ENCODE results near the gene FNBP1. TPM values are rescaled to one million over a fixed set of nuclear protein-coding genes. Genes with fewer than 3 reads are reported as not detected.
"Not testable (repeated sequence)": the region's sequence is repeated elsewhere in the genome, so short reads cannot be mapped to it uniquely, and the experiment has no call there.

FNBP1 gene
- total RNA-seq, 1 donor from 2014 or later = 34.9 TPM

GRCh38 chr9:129894120-129894823, 148.7 kb downstream of the FNBP1 start:
- Histone ChIP-seq H3K79me2 (ENCODE audit: low read depth) (no peaks in the 10 kb centered on the region), H3K4me1 (peaks cover 17% of the 10 kb centered on the region), H3K4me3 (no peak overlapping the region), H3K9me3 (ENCODE audit: low read depth) (no peaks in the 10 kb centered on the region), H3K27me3 (no peaks in the 10 kb centered on the region), H3F3A (ENCODE audit: low read depth) (peaks cover 15% of the 10 kb centered on the region), H3K36me3 (no peaks in the 10 kb centered on the region), H3K4me2 (no peak overlapping the region), H3K9ac (no peak overlapping the region), H3K27ac (no peak overlapping the region), H2AFZ (replicated peaks) (no peak overlapping the region), H4K20me1 (ENCODE audit: low read depth) (no peaks in the 10 kb centered on the region)
- Mint-ChIP-seq H3K4me1 (peaks cover 26% of the 10 kb centered on the region), H3K36me3 (peaks cover 32% of the 10 kb centered on the region), H3K4me3 (no peak overlapping the region), H3K9me3 (no peaks in the 10 kb centered on the region), H3K27me3 (ENCODE audit: insufficient read depth, low read depth) (peaks cover 13% of the 10 kb centered on the region), H3K27ac (no peak overlapping the region)
- no peak for DNase-seq (ENCODE audit: low spot score)
- no peak for TF ChIP-seq EZH2phosphoT487 (IDR thresholded peaks at IDR 0.05)
- no peak for TF ChIP-seq CTCF (IDR thresholded peaks at IDR 0.05)
- no peak for TF ChIP-seq EZH2 (IDR thresholded peaks at IDR 0.05)

- no peak overlapping the region for H3K27ac ChIP-seq
- peaks cover 19% of the 10 kb centered on the region for H3F3A ChIP-seq (ENCODE audit: low read depth)
- H3K36me3 Mint-ChIP-seq = peaks cover 28% of the 10 kb centered on the region
- DNase-seq (ENCODE audit: low spot score) = no peak
- no peak for TF ChIP-seq EZH2 (IDR thresholded peaks at IDR 0.05)
- TF ChIP-seq CTCF (IDR thresholded peaks at IDR 0.05) = no peak
- TF ChIP-seq EZH2phosphoT487 (IDR thresholded peaks at IDR 0.05) = no peak
- no peak overlapping the region for H2AFZ ChIP-seq (replicated peaks)
- H3K4me3 Mint-ChIP-seq = no peak overlapping the region
- H4K20me1 ChIP-seq (ENCODE audit: low read depth) = no peaks in the 10 kb centered on the region
- H3K36me3 ChIP-seq = no peaks in the 10 kb centered on the region
- peaks cover 17% of the 10 kb centered on the region for H3K4me1 ChIP-seq
- no peak overlapping the region for H3K9ac ChIP-seq
- no peak overlapping the region for H3K4me2 ChIP-seq
- no peaks in the 10 kb centered on the region for H3K9me3 ChIP-seq (ENCODE audit: low read depth)
- no peak overlapping the region for H3K4me3 ChIP-seq
- peak overlapping the region; percentile 90 for H3K27ac Mint-ChIP-seq
- peaks cover 41% of the 10 kb centered on the region for H3K4me1 Mint-ChIP-seq
- H3K79me2 ChIP-seq (ENCODE audit: low read depth) = no peaks in the 10 kb centered on the region
- H3K27me3 Mint-ChIP-seq (ENCODE audit: insufficient read depth, low read depth) = peaks cover 3% of the 10 kb centered on the region
- H3K9me3 Mint-ChIP-seq = no peaks in the 10 kb centered on the region
- no peaks in the 10 kb centered on the region for H3K27me3 ChIP-seq
Measured at GRCh38 chr9:129891569-129891968, 151.4 kb downstream of the FNBP1 start.

DNA sequence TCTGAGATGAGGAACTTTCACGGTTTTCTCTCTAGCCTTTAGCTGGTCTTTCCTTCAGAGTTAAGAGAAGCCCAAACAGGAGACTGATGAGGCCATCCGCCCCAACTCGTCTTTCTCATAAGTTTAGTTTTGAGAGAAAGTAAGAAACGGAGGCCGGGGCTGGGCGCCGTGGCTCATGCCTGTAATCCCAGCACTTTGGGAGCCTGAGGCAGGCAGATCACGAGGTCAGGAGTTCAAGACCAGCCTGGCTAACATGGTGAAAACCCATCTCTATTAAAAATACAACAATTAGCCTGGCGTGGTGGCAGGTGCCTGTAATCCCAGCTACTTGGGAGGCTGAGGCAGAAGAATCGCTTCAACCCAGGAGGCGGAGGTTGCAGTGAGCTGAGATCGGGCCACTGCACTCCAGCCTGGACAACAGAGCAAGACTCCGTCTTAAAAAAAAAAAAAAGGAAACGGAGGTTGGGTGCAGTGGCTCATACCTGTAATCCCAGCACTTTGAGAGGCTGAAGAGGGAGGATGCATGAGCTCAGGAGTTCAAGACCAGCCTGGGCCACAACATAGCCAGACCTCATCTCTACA, 152.2 kb downstream of the FNBP1 start:
- Histone ChIP-seq H3K4me1 (peaks cover 20% of the 10 kb centered on the region), H3F3A (ENCODE audit: low read depth) (peaks cover 19% of the 10 kb centered on the region), H2AFZ (replicated peaks) (peak overlapping the region; percentile 7), H3K4me2 (peak overlapping the region; percentile 55)
- H3K27me3 ChIP-seq; DNase-seq (ENCODE audit: low spot score); H3K36me3 ChIP-seq; H3K9ac ChIP-seq; H3K4me3 ChIP-seq; H3K27me3 Mint-ChIP-seq (ENCODE audit: insufficient read depth, low read depth); H3K27ac Mint-ChIP-seq; H4K20me1 ChIP-seq (ENCODE audit: low read depth); H3K79me2 ChIP-seq (ENCODE audit: low read depth); H3K27ac ChIP-seq; H3K9me3 Mint-ChIP-seq; H3K4me3 Mint-ChIP-seq; H3K9me3 ChIP-seq (ENCODE audit: low read depth): not testable (repeated sequence)
- H3K36me3 Mint-ChIP-seq = peaks cover 22% of the 10 kb centered on the region
- H3K4me1 Mint-ChIP-seq = peaks cover 42% of the 10 kb centered on the region
